HuH-7 (cell line): ENCODE results near the gene SPTBN1.
"Not testable (repeated sequence)": the region's sequence is repeated elsewhere in the genome, so short reads cannot be mapped to it uniquely, and the experiment has no call there.

Experiments used
- DNase-seq: peaks from one replicate; pipeline ENCODE4 v3.0.0; 2011; ENCODE audit warnings: low spot score

The SPTBN1 gene

GRCh38 chr2:54503828-54504227 lies 47.7 kb downstream of the SPTBN1 start:
- no peak for DNase-seq

GRCh38 chr2:54504866-54505265 lies 48.7 kb downstream of the SPTBN1 start:
- no peak for DNase-seq

- DNase-seq = no peak
These were observed 52.4 kb downstream of the SPTBN1 start for GRCh38 chr2:54508541-54508940.

- not testable (repeated sequence) for DNase-seq
These were observed 52.9 kb downstream of the SPTBN1 start for GRCh38 chr2:54509043-54509442.

GRCh38 chr2:54510916-54511315 lies 54.8 kb downstream of the SPTBN1 start:
- DNase-seq = no peak

GRCh38 chr2:54512183-54512582 lies 56.1 kb downstream of the SPTBN1 start:
- DNase-seq = no peak

- DNase-seq = no peak
These were observed 56.7 kb downstream of the SPTBN1 start for GRCh38 chr2:54512663-54513362.

GRCh38 chr2:54513363-54513715 lies 57.2 kb downstream of the SPTBN1 start:
- DNase-seq = no peak

- no peak for DNase-seq
These were observed 58.9 kb downstream of the SPTBN1 start for GRCh38 chr2:54514822-54515569.

- no peak for DNase-seq
These were observed 60.7 kb downstream of the SPTBN1 start for GRCh38 chr2:54516842-54517241.

GRCh38 chr2:54518016-54518415 lies 61.9 kb downstream of the SPTBN1 start:
- DNase-seq = not testable (repeated sequence)

GRCh38 chr2:54518430-54518829 lies 62.3 kb downstream of the SPTBN1 start:
- DNase-seq = no peak

- no peak for DNase-seq
These were observed 63.8 kb downstream of the SPTBN1 start for GRCh38 chr2:54519841-54520459.

- DNase-seq = no peak
These were observed 64.6 kb downstream of the SPTBN1 start for GRCh38 chr2:54520687-54521086.

GRCh38 chr2:54522624-54523281 lies 66.6 kb downstream of the SPTBN1 start:
- peak; percentile 70 for DNase-seq

- DNase-seq = no peak
These were observed 67.3 kb downstream of the SPTBN1 start for GRCh38 chr2:54523324-54523959.

- DNase-seq = no peak
These were observed 68.3 kb downstream of the SPTBN1 start for GRCh38 chr2:54524226-54524991.

GRCh38 chr2:54525321-54525720 lies 69.2 kb downstream of the SPTBN1 start:
- DNase-seq = no peak

- no peak for DNase-seq
These were observed 70.2 kb downstream of the SPTBN1 start for GRCh38 chr2:54526226-54526879.

GRCh38 chr2:54528311-54528955 lies 72.3 kb downstream of the SPTBN1 start:
- no peak for DNase-seq
